Measurements from ENCODE around the gene TMEM187.

DNA sequence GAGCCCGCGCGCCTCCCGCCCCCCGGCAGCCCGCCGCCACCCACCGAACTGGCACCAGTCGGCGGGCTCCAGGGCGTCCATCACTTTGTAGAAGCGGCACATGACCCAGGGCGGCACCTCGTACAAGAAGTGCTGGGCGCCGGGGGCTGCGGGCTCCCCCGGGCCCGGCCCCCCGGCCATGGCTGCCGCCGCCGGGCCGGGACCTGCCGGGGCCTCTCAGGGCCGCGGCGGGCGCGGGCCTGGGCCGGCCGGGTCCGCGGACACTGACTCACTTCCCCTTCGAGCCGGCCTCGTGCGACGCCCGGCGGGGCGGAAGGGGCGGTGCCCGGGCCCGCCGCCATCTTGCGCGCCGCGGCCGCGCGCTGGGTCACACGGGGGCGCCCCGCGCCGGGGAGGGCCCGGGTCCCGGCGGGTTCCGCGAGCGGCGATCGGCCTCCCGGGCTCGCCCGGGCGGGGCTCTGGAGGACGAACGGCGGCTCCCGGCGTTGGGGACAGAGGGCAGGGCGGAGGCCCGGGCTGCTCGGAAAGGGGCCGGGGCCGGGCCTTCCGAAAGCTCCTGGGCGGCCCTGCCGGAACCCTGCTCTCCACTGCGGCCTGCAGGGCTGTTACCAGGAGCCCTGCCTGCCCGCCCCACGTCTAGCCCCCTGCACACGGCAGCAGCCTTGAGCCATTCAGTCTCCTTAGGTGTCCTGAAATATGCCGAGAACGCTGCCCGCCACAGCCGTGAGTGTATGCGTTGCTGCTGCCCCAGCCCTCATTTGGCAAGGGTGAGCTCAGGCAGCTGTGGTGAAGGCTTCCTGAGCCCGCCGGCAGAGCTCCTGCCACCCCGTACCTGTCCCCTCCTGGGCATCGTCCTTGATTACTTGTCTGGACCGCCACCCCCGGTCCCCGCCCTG is 47.3 kb downstream of the TMEM187 start, which contains the start of gene IRAK1:
- TF ChIP-seq POLR2A (IDR thresholded peaks at IDR 0.05) = no peak
- TF ChIP-seq, protein P1, sequence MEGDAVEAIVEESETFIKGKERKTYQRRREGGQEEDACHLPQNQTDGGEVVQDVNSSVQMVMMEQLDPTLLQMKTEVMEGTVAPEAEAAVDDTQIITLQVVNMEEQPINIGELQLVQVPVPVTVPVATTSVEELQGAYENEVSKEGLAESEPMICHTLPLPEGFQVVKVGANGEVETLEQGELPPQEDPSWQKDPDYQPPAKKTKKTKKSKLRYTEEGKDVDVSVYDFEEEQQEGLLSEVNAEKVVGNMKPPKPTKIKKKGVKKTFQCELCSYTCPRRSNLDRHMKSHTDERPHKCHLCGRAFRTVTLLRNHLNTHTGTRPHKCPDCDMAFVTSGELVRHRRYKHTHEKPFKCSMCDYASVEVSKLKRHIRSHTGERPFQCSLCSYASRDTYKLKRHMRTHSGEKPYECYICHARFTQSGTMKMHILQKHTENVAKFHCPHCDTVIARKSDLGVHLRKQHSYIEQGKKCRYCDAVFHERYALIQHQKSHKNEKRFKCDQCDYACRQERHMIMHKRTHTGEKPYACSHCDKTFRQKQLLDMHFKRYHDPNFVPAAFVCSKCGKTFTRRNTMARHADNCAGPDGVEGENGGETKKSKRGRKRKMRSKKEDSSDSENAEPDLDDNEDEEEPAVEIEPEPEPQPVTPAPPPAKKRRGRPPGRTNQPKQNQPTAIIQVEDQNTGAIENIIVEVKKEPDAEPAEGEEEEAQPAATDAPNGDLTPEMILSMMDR (IDR thresholded peaks at IDR 0.05) = peak in 2 of 12 donors; percentile 6 to 10

Measured in heart left ventricle (tissue), 13 donors.